NCI-H2196 (cell line): ENCODE measurements around the gene UQCC2.
A peak's percentile ranks its signal among the peaks of the same experiment; 100 is the strongest.

ENCODE experiments used
- DNase-seq: peaks from one replicate; lab custom pipeline; 2025; ENCODE audit not compliant: unreplicated experiment; lab: John Stamatoyannopoulos, UW

UQCC2 gene

GRCh38 chr6:33678233-33678931 is 33.1 kb downstream of the UQCC2 start:
- no peak for DNase-seq

DNA sequence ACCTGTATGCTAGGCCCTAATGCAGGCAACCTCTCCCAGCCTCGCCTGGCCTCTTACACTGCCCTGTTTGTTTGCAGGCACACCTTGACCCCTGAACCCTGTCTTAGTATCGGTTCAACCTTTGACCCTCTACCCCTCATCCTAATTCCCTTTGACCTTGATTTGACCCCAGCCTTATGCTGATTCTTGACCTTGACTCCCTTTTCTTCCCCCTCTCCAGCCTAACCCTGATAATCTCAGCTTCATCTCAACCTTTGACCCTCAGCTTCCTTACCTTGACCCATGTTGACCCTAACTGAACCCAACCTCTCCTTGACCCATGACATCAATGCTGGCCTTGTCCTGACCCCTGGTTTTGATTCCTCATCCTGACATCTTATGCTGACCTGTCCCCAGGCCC is 33.8 kb downstream of the UQCC2 start:
- no peak for DNase-seq

DNA sequence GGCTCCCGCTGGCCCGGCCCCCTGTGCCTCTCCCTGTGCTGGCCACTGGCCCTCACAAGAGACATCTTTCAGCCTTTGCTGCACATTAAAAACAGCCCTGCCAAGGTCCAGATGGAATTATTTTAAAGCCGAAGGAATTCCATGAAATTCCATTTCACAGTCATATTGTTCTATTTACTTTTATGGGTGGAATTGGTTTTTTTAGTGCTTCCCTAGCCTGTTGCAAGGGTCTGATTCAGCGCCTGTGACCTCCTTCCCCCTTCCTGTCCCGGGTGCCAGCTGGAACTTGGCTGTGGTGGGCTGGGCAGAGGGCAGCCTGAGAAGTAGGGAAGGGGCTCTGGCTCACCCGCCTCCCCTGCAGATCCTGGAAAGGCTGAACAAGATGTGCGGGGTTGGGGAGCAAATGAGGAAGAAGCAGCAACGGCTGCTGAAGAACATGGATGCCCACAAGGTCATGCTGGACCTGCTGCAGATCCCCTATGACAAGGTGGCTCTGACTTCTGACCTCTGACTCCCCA is 34.3 kb downstream of the UQCC2 start:
- no peak for DNase-seq

DNA sequence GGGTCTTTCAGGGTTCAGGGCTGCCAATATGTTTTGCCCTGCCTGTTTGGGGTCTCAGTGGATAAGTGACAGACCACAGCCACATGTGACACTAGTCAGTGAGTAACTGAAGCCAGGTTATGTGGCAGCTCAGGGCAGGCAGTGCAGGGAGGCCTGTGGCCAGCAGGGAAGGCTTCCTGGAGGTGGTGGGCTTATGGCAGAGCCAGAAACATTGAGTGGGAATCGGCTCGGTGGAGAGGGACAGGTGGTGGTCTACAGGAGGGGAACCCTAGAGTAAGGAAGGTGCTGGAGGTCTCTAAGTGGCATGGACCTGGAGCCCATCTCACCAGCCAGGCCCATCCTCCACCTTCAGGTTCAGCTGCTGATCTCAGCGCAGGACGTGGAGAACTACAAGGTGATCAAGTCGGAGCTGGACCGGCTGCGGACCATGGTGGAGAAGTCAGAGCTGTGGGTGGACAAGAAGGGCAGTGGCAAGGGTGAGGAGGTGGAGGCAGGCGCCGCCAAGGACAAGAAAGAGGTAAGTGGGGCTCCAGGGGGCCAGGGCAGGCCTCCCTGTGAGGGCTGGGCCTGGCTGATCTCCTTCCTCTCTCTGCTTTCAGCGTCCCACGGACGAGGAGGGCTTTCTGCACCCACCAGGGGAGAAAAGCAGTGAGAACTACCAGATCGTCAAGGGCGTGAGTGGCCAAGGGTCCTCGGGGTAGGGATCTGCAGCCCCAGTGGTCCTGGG is 34.9 kb downstream of the UQCC2 start:
- no peak for DNase-seq

GRCh38 chr6:33675968-33676367 is 35.5 kb downstream of the UQCC2 start:
- no peak for DNase-seq

DNA sequence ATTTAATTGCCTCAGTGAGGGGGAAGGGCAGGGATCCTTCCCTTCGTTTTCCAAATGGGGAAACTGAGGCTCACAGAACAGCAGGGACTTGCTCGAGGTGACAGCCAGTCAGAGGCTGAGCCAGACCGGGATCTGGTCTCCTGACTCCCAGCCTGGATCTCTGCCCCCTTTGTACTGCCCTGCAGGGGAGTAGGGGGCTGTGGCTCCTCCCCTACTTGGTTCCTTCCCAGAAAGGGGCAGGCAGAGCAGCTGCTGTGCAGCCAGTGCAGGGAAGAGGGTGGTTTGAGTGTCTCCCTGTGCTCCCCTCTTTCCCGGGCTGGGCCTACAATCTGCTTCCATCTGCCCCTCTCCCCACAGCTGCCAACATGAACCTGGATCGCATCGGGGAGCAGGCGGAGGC is 37.6 kb downstream of the UQCC2 start:
- DNase-seq: no peak

DNA sequence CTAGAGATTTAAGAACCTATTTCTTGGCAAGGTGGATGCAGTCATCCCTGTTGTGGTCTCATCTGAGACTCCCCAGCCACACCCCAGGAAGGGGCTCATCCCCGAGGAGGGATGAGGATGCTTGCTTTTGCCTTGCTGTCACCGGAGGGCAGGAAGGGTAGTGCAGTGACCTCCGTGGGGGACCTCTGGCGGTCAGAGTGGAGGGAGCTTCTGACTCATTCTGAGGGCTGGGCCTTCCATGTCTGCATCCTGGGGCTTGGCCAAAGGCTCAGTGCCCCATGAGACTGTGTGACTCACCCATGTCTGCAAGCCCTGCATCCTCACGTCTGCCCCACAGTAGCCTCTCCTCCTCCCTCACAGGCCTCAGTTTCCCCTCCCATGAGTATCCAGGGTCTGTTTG is 38.7 kb downstream of the UQCC2 start:
- peak; percentile 25 for DNase-seq

- DNase-seq: no peak
Measured at GRCh38 chr6:33671744-33672072, 39.8 kb downstream of the UQCC2 start.

DNA sequence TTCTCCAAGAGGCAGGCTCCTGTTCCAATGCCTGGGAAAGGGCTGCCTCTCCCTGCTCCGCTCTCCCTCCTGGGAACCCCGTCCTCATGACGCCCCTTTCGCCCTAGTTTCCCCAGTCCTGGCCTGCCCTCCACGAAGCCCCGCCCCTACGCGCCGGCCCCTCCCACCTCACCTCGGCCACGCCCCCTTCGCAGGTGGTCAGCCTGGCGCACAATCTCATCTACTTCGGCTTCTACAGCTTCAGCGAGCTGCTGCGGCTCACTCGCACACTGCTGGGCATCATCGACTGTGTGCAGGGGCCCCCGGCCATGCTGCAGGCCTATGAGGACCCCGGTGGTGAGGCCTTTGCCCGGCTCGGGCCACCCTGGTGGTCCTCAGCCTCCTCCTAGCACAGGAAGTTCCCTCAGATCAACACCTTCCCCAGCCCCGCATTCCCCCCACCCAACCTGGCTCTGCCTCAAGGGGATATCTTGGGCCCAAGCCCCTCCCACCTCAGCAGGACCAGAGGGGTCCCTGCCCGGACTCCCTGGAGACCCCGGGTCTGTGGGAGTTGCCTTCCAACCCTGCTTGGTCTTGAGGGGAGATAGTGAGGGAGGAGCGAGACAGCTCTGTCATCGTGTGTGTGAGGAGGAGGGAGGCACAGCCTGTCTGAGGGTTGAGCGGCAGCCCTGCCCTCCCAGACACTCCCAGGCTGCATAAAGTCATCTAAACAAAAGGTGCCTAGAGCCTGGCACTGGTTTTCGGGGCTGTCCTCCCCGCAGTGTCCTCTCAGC is 40.3 kb downstream of the UQCC2 start:
- DNase-seq: no peak

GRCh38 chr6:33670086-33670660 is 41.3 kb downstream of the UQCC2 start:
- no peak for DNase-seq

GRCh38 chr6:33668914-33669313 is 42.6 kb downstream of the UQCC2 start:
- DNase-seq: no peak

DNA sequence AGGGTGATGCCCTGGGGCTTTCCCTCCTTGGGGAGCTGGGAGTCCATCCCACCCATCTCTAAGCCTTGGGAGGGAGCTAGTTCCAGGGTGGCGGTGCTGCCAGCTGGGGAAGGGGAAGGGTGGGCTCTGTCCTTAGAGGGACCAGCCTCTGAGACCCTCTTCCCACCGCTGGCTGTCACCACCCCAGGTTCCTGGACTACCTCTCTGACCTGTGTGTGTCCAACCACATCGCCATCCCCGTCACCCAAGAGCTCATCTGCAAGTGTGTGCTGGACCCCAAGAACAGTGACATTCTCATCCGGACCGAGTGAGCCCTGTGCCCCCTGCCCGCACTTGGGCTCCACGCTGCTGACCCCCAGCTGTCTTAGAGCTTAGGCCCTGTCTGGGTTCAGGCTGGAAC is 43.2 kb downstream of the UQCC2 start:
- no peak for DNase-seq

DNA sequence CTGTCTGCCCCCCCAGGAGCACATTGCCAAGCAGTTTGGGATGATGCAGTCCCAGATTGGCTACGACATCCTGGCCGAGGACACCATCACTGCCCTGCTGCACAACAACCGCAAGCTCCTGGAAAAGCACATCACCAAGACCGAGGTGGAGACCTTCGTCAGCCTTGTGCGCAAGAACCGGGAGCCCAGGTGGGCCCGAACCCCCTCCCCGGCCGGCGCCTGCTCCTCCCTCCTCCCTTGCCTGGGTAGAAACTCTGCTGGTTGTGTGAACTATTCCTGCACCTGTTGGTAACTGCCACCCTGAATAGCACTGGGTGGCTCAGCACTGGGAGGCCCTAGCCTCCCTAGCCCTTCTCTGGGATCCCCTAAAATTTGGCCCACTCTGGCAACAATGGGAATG is 43.7 kb downstream of the UQCC2 start:
- no peak for DNase-seq

DNA sequence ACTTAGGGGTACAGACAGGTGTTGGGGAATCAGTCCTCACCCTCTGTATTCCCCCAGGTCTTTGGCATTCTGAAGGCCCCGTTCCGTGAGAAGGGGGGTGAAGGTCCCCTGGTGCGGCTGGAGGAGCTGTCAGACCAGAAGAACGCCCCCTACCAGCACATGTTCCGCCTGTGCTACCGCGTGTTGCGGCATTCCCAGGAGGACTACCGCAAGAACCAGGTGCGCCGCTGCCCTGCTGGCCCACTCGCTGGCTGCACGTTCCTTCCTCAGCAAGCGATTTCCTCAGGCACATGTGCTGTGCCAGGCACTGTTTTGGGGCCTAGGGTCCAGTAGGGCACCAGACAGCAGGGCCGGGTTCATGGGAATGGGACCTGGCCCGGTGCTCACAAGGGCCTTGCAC is 44.4 kb downstream of the UQCC2 start:
- no peak for DNase-seq

DNA sequence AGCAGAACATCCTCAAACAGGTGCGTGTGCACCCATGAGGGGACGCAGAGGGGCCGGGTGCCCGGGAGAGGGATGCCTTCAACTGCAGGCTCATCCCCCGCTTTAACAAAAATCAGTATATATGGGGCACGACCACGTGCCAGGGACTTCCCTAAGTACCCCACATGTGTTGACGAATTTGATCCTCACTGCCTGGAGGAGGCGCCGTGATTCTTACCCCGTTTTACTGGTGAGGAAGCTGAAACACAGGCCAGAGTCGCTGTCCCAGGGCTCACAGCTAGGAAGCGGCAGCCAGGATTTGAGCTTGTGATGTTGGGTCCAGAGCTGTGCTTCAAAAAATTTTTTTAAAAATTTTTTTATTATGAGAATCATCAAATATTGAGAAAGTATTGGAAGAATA is 45.5 kb downstream of the UQCC2 start:
- DNase-seq: no peak

- no peak for DNase-seq
Measured at GRCh38 chr6:33664506-33665057, 46.9 kb downstream of the UQCC2 start.

- no peak for DNase-seq
Measured at GRCh38 chr6:33663727-33664449, 47.6 kb downstream of the UQCC2 start.

DNA sequence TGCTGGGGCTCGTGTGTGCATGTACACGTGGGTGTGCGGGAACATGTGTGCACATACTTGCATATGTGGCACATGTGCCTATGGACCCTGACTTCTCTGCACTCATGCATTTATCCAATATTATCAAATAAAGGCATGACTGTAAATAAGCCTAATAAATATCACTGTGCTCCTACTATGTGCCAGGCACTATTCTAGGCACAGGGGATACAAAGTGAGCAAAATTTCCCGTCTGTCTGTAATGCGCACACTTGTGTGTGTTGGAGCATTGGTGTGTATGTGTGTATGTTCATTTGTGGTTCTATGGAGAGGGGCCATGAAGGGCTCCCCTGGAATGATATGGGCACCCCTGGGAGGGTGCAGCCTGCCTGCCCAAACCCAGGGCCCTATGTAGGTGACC is 48.5 kb downstream of the UQCC2 start:
- no peak for DNase-seq

DNA sequence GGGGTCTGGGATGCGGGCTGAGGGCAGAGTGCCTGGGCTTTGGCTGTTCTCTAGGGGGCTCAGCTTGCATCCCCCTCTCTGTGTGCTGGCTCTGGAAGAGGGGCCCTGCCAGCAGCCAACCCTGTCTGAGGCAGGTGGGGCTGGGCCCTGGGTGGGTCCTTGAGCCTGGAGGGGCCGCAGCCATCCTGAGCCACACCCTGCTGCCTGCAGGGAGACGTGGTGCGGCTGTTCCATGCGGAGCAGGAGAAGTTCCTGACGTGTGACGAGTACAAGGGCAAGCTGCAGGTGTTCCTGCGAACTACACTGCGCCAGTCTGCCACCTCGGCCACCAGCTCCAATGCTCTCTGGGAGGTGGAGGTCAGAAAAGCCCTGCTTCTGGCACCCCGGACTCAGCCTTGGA is 49.2 kb downstream of the UQCC2 start:
- no peak for DNase-seq

GRCh38 chr6:33661106-33661838 is 50.2 kb downstream of the UQCC2 start:
- no peak for DNase-seq
